ENCODE data around the gene SENP2.

- TF ChIP-seq POLR2A (IDR thresholded peaks at IDR 0.05; ENCODE audit: low read length) (no peak), GATA1 (IDR thresholded peaks at IDR 0.05; ENCODE audit: low read depth, low read length) (no peak)
These were observed 30.2 kb upstream of the SENP2 start for GRCh38 chr3:185555860-185556347.

All from erythroblast (primary cell).